ENCODE data around the gene BAHD1.

The BAHD1 gene

DNA sequence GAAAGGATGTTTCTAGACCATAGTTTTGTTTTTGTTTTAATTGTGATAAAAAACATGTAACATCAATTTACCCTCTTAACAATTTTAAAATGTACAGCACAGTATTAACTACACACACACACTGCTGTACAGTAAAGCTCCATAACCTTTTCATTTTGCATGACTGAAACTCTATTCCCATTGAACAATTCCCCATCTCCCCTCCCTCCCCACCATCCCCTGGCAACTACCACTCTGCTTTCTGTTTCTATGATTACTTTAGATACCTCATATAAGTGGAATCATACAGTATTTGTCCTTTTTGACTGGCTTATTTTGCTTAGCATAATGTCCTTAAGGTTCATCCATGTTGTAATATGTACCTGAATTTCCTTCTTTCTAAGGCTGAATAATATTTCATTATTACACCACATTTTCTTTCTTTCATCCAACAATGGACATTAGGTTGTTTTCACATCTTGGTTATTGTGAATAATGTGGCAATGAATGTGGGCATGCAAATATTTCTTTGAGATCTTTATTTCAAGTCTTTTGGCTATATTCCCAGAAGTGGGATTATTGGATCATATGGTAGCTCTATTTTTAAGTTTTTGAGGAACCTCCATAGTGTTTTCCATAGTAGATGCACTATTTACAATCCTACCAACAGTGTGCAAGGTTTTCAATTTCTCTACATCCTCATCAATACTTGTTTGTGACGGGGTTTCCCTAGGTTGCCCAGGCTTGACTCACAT lies 40.8 kb downstream of the BAHD1 start:
- H3K4me3 ChIP-seq (ENCODE audit: low read depth, low read length) = no peak overlapping the region
- TF ChIP-seq, protein P1, sequence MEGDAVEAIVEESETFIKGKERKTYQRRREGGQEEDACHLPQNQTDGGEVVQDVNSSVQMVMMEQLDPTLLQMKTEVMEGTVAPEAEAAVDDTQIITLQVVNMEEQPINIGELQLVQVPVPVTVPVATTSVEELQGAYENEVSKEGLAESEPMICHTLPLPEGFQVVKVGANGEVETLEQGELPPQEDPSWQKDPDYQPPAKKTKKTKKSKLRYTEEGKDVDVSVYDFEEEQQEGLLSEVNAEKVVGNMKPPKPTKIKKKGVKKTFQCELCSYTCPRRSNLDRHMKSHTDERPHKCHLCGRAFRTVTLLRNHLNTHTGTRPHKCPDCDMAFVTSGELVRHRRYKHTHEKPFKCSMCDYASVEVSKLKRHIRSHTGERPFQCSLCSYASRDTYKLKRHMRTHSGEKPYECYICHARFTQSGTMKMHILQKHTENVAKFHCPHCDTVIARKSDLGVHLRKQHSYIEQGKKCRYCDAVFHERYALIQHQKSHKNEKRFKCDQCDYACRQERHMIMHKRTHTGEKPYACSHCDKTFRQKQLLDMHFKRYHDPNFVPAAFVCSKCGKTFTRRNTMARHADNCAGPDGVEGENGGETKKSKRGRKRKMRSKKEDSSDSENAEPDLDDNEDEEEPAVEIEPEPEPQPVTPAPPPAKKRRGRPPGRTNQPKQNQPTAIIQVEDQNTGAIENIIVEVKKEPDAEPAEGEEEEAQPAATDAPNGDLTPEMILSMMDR (IDR thresholded peaks at IDR 0.05; ENCODE audit: control insufficient read depth, extremely low read depth, insufficient read depth) = no peak
- DNase-seq (ENCODE audit: low read depth) = no peak

DNA sequence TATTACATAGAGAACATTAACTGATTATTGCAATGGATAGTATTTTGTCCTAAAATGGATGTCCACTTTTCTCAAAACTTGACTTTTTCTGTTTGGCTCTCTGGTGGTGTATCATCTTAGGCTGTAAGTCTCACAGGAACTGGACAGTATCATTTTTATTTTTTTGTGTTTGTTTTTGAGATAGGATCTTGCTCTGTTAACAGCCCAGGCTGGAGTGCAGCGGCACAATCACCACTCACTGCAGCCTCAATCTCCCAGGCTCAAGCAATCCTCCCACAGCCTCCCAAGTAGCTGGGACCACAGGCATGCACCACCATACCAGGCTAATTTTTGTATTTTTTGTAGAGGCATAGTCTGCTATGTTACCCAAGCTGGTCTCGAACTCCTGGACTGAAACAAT lies 43.2 kb downstream of the BAHD1 start:
- H3K4me3 ChIP-seq (ENCODE audit: low read depth, low read length) = no peak overlapping the region
- TF ChIP-seq, protein P1 (IDR thresholded peaks at IDR 0.05; ENCODE audit: control insufficient read depth, extremely low read depth, insufficient read depth) = no peak
- DNase-seq (ENCODE audit: low read depth) = no peak

DNA sequence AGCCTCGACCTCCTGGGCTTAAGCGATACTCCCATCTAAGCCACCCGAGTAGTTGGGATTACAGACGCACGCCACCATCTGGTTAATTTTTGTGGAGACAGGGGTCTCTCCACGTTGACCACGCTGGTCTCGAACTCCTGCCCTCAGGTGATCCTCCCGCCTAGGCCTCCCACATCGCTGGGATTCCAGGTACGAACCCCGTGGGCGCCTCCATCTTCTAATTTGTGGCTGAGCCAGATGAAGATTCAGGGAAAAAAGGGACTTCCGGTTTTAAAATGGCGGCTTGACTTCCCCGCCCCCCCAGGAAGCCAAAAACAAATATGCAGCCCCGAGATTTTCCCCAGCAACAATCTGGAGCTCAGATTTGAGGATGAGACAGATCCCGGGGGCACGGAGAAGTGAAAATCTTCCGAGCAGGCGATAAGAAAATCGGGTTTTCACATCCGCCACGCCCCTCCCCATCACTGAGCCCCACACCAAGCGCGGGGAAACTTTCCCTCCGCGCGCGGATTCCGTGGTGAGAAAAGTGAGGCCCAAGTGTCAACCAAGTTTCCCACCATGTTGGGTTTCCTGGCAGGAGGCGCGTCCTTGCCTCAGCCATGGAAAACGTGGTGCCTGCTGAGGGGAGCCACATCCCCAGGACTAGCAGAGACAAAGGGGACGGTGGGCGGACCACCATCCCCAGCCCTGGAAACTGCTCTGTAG lies 45.5 kb downstream of the BAHD1 start:
- TF ChIP-seq, protein P1 (IDR thresholded peaks at IDR 0.05; ENCODE audit: control insufficient read depth, extremely low read depth, insufficient read depth) = no peak
- no peak for DNase-seq (ENCODE audit: low read depth)
- H3K4me3 ChIP-seq (ENCODE audit: low read depth, low read length) = no peak overlapping the region

DNA sequence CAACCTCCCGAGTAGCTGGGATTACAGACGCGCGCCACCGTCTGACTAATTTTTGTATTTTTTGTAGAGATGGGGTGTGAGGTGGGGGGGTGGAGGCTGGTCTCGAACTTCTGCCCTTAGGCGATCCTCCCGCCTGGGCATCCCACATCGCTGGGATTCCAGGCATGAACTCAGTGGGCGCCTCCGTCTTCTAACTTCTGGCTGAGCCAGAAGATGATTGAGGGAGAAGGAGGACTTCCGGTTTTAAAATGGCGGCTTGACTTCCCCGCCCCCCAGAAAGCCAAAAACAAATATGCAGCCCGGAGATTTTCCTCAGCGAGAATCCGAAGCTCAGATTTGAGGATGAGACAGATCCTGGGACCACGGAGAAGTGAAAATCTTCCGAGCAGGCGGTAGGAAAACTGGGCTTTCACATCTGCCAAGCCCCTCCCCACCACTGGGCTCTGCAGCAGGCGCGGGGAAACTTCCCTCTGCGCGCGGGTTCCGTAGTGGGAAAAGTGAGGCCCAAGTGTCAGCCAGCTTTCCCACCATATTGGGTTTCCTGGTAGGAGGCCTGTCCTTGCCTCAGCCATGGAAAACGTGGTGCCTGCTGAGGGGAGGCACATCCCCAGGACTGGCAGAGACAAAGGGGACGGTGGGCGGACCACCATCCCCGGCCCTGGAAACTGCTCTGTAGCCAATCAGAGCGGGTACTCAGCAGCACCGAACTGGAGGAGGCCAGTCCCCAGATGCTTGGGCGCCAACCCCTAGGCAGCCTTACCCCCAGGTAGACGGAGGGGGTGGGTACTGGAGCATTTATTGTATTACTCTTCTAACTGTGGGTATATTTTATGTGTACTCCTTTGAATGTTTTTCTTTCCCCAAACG lies 47.3 kb downstream of the BAHD1 start:
- TF ChIP-seq, protein P1 (IDR thresholded peaks at IDR 0.05; ENCODE audit: control insufficient read depth, extremely low read depth, insufficient read depth) = no peak
- DNase-seq (ENCODE audit: low read depth) = no peak
- no peak overlapping the region for H3K4me3 ChIP-seq (ENCODE audit: low read depth, low read length)

DNA sequence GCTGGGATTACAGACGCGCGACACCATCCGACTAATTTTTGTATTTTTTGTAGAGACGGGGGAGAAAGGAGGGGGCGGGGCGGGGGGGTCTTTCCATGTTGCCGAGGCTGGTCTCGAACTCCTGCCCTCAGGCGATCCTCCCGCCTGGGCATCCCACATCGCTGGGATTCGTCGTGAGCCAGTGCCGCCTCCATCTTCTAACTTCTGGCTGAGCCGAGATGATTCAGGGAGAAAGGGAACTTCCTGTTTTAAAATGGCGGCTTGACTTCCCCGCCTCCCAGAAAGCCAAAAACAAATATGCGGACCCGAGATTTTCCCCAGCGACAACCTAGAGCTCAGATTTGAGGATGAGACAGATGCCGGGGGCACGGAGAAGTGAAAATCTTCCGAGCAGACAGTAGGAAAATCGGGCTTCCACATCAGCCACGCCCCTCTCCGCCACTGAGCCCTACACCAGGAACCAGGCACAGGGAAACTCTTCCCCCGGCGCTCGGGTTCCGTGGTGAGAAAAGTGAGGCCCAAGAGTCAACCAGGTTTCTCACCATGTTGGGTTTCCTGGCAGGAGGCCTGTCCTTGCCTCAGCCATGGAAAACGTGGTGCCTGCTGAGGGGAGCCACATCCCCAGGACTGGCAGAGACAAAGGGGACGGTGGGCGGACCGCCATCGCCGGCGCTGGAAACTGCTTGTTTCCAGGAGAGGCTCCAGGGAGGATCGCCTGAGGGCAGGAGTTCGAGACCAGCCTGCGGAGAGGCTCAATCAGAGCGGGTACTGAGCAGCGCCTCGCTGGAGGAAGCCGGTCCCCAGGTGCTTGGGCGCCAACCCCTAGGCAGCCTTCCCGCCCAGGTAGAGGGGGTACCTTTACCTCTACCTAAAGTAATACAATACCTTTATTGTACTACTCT lies 48.8 kb downstream of the BAHD1 start:
- no peak overlapping the region for H3K4me3 ChIP-seq (ENCODE audit: low read depth, low read length)
- TF ChIP-seq, protein P1 (IDR thresholded peaks at IDR 0.05; ENCODE audit: control insufficient read depth, extremely low read depth, insufficient read depth) = no peak
- no peak for DNase-seq (ENCODE audit: low read depth)

Data from LNCaP clone FGC (cell line).